GM10847 (cell line): Measurements from ENCODE around the gene STAT2.

Experiments
- POLR2A ChIP-seq: IDR thresholded peaks from 2 replicates; pipeline ENCODE4 v1.6.1; 2011; ENCODE audit not compliant: insufficient read length; ENCODE audit errors: extremely low read depth

Gene STAT2

DNA sequence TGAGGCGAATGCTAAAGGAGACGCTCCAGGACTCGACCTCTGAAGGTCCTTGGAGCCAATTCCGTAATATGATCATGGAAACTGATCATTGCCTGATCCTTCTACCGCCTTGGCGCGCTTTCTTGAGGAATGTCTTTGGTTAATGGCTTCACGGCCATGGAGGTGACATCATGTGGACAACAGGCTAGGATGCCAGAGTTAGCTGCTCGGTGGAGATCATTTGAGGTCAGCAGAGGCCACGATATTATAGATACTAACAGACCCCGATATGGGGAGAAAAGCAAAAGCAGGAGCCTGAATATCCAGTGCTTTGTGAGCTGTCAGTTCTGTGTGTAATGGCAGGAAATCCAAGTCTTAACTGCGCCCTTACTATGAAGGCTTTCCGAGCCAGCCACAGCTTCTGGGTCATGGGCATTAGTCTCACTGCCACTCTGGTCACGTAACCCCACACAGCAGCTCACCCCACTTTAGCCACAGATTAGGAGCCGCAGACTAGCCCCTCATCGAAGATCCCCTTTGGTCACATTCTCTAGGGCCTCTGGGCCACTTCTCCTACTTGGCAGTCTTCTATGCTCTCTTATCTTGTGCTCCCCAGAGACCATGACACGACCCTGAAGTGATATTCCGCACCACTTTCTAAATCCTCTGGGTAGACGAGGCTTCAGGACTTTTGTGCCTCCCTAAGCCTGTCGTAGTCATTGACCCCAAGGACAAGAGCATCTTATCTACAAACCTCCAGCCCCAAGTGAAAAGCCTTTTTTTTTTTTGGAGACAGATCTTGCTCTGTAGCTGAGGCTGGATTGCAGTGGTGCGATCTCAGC, 59.1 kb downstream of the STAT2 start:
- TF ChIP-seq POLR2A: no peak

DNA sequence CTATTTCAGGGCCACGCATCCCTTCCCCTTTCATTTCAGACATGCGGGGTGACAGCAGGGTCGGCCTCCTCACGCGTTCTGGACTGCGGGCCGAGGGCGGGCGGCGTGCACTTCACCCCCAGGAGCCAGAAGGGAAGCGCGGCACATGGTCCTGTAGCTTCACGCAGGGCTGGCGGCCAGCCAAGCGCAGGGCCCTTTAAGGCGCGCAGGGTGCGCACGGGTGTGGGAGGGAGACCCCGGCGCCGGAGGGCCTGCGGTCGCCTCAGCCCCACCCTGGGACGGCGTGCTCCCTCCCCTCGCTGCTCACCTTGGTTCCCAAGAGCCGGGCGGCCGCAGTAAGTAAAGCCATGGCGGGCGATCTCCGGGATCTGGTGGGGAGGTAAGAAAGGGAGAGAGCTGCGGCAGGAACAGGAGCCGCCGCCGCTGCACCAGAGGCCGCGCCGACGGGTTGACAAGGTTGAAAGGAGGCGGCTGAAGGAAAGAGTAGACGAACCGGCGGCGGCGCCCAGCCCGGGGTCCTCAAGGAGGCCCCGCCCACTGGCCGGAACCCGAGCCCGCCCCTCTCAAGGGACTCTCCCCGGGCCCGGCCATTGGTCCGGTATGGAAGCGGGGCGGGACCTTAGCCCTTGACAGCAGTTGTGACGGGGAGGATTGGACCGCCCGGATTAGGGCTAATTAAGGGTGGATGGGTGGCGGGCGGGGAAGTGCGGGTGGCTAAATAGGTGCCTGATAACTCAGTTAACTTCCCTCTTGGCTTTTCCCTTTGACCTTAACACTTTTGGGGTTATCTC, 59.9 kb downstream of the STAT2 start, which contains the start of gene CS:
Gene CS, minus strand, starts transcription at position 478 of the 791 bp plus-strand sequence. Its CDS starts 129 bp downstream, at position 349.
- TF ChIP-seq POLR2A: peak; percentile 50

DNA sequence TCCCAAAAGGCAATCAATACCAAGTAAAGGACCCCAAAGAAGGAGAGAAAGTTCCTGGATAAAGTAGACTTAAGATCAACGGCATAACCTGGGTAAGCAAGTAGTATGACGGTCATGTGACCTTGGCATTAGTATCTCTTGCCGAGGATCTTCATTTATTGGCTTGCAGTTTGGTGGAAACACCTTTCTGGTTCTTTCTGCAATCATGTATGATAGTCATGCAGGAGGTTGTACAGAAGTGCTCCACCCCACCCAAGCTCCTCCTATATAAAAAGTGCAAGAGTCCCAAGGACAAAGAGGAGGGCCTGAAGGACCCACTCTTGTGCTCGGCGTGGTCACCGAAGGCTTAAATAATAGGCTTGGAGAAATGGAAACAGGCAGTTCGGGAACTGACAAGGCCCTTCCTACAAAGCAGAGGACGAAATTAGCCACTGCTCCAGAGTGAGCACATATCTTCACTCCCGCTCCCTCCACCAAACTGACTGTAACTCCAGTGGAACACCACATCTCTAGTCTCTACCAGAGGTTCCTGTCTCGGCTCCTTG, 60.5 kb downstream of the STAT2 start:
- TF ChIP-seq POLR2A: no peak

DNA sequence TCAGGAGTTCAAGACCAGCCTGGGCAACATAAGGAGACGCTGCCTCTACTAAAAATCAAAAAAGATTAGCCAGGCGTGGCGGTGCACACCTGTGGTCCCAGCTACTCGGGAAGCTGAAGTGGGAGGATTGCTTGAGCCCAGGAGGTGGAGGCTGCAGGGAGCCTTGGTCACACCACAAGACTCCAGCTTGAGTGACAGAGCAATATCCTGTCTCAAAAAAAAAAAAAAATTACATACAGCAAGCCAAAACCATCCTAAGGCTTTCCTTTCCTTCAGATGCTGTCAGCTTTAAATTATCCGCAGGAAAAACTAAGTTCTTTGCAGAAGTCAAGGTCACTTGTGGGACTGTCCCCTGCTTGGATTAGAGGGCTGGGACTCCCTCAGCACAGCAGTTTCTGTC, 61.1 kb downstream of the STAT2 start:
- TF ChIP-seq POLR2A: no peak

DNA sequence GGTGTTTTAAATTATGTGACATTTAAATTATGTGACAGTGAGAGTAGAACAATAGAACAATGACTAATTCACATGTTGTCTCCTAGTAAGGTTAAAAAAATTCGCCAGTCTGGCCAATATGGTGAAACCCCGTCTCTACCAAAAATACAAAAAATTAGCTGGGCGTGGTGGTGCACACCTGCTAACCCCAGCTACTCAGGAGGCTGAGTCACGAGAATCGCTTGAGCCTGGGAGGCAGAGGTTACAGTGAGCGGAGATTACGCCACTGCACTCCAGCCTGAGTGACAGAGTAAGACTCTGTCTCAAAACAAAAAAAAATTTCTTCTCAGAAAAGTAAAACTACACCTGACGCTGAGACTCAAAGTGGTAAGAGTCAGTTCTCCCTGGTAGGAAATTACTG, 62.5 kb downstream of the STAT2 start:
- TF ChIP-seq POLR2A: no peak

DNA sequence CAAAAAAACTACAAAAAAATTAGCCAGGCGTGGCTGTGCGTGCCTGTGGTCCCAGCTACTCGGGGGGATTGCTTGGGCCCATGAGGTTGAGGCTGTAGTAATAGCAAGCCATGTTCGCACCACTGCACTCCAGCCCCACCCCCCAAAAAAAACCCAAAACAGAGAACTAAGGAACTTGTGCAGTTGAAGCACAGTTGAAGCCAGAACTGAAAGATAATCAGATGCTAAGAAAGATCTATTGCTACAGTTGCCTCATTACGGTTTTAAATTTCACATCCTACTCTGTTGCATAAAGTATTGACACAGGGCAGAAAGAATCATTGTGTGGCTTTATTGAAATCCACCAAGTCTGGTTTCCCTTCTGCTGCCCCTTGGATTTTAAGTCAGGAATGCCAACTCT, 63.6 kb downstream of the STAT2 start:
- TF ChIP-seq POLR2A: no peak

DNA sequence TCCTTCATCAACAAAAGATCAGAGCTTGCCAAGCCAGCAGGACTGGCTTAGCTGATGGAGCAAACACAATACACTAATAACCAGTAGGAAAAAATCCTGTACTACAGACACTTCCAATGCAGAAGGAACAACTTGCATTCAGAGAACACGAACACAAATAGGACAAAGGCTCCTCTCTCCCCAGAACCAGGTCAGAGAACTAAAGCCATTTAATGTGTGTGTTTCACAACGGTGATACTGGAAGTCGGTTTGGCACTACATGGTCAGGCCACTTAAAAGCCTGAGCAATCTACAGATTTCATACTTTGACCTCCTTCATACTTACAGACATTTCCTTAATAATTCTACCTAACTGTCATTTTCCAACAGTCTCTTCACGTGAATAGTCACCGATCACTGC, 66.1 kb downstream of the STAT2 start:
- TF ChIP-seq POLR2A: no peak
